ENCODE data around the gene C16orf46.

C16orf46 gene

DNA sequence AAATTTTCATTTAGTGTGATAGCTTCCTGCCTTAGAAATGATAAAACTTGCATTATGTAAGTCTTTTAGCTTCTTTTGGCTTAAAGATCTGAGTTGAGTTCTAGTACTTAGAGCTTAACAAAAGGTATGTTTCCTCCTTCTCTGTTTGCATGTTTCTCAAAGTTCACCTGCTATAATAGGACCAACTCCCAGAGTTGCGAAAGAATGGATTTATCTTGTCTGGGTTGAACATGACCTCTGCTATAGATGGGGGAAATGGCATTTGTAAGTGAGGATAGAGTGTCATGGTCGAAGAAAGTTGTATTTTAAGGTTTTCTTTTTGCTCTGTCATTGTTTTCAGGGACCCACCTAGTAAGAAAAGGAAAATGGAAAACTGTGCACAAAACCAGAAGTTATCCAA lies 34.2 kb downstream of the C16orf46 start:
- POLR2A ChIA-PET = no interaction called here

GRCh38 chr16:81041696-81042095 lies 35.3 kb downstream of the C16orf46 start:
- no peak for TF ChIP-seq CTCF (IDR thresholded peaks at IDR 0.05; ENCODE audit: insufficient read depth, low read length, missing control alignments)
- POLR2A ChIA-PET = no interaction called here
- H3K4me3 ChIP-seq (ENCODE audit: low read depth, low read length) = no peak overlapping the region
- CTCF ChIA-PET = interaction anchor here (1.0 kb wide), 1 partner anchor 14 kb away, joined by 3 read pairs; no protein-coding TSS in a partner anchor
- DNase-seq (ENCODE audit: low read depth, low spot score) = no peak

More for the DNA sequence above, 34.2 kb downstream of the C16orf46 start:
- CTCF ChIA-PET = interaction anchor here (1.0 to 4.2 kb wide), 2 partner anchors 8 to 13 kb away, joined by 3 to 49 read pairs; partner anchors contain the start of gene ATMIN
- H3K4me3 ChIP-seq (ENCODE audit: low read depth, low read length) = no peak overlapping the region
- DNase-seq (ENCODE audit: low read depth, low spot score) = no peak
- no peak for TF ChIP-seq CTCF (IDR thresholded peaks at IDR 0.05; ENCODE audit: insufficient read depth, low read length, missing control alignments)

GRCh38 chr16:81040842-81041241 lies 36.2 kb downstream of the C16orf46 start:
- H3K4me3 ChIP-seq (ENCODE audit: low read depth, low read length) = no peak overlapping the region
- CTCF ChIA-PET = interaction anchor here (0.9 to 1.1 kb wide), 2 partner anchors 21 to 37 kb away, joined by 4 to 6 read pairs; no protein-coding TSS in a partner anchor

GRCh38 chr16:81040131-81040530 lies 36.9 kb downstream of the C16orf46 start:
- no peak for TF ChIP-seq CTCF (IDR thresholded peaks at IDR 0.05; ENCODE audit: insufficient read depth, low read length, missing control alignments)
- CTCF ChIA-PET = interaction anchor here (0.9 to 1.1 kb wide), 2 partner anchors 20 to 36 kb away, joined by 4 to 6 read pairs; no protein-coding TSS in a partner anchor
- no peak overlapping the region for H3K4me3 ChIP-seq (ENCODE audit: low read depth, low read length)
- no peak for DNase-seq (ENCODE audit: low read depth, low spot score)
- POLR2A ChIA-PET = no interaction called here

More at GRCh38 chr16:81040842-81041241, 36.2 kb downstream of the C16orf46 start:
- POLR2A ChIA-PET = no interaction called here
- TF ChIP-seq CTCF (IDR thresholded peaks at IDR 0.05; ENCODE audit: insufficient read depth, low read length, missing control alignments) = no peak
- DNase-seq (ENCODE audit: low read depth, low spot score) = no peak

DNA sequence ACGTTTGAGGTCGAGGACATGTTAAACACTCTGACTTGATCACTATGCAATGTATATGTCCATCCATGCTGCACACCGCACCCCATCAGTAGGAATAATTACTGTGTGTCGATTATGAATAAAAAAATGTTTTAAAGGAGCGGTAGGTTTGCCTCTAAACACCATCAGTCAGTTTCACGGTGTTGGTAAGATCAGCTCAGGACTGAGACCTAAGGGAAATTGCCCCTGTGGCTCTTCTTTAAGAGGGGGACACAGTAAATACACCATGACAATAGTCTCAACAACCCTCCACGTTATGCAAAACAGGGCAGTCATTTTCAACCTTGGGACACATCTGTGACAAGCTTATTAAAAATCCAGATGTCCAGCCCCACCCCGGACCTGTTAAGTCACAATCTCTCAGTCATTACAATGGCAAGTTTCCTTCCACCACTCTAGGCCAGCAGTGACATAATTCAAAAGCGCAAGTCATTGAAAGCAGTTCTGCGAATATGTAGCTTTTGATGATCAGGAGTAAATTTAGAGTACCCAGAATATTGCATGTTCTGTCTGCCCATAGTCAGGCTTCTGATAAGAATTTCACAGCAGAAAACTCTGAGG lies 40.2 kb downstream of the C16orf46 start:
- no peak for TF ChIP-seq CTCF (IDR thresholded peaks at IDR 0.05; ENCODE audit: insufficient read depth, low read length, missing control alignments)
- H3K4me3 ChIP-seq (ENCODE audit: low read depth, low read length) = peak overlapping the region; percentile 74
- ChIA-PET CTCF (interaction anchor here (1.0 to 5.9 kb wide), 14 partner anchors 8 to 700 kb away, joined by 3 to 67 read pairs (median 6); partner anchors contain the start of gene C16orf46), POLR2A (interaction anchor here (1.1 kb wide), 1 partner anchor 40 kb away, joined by 3 read pairs; the partner anchor contains the start of gene C16orf46)
- no peak for DNase-seq (ENCODE audit: low read depth, low spot score)

- ChIA-PET POLR2A (interaction anchor here (0.7 to 1.1 kb wide), 3 partner anchors 41 to 333 kb away, joined by 3 read pairs; partner anchors contain the start of gene C16orf46), CTCF (interaction anchor here (0.6 to 5.9 kb wide), 35 partner anchors 9 to 702 kb away, joined by 3 to 67 read pairs (median 5); partner anchors contain the start of genes C16orf46, CENPN and CMC2)
- no peak for TF ChIP-seq CTCF (IDR thresholded peaks at IDR 0.05; ENCODE audit: insufficient read depth, low read length, missing control alignments)
- H3K4me3 ChIP-seq (ENCODE audit: low read depth, low read length) = peak overlapping the region; percentile 74
- DNase-seq (ENCODE audit: low read depth, low spot score) = no peak
Measured at GRCh38 chr16:81035975-81036750, 40.9 kb downstream of the C16orf46 start.
